Measurements from ENCODE around the gene IPO4.

DNA sequence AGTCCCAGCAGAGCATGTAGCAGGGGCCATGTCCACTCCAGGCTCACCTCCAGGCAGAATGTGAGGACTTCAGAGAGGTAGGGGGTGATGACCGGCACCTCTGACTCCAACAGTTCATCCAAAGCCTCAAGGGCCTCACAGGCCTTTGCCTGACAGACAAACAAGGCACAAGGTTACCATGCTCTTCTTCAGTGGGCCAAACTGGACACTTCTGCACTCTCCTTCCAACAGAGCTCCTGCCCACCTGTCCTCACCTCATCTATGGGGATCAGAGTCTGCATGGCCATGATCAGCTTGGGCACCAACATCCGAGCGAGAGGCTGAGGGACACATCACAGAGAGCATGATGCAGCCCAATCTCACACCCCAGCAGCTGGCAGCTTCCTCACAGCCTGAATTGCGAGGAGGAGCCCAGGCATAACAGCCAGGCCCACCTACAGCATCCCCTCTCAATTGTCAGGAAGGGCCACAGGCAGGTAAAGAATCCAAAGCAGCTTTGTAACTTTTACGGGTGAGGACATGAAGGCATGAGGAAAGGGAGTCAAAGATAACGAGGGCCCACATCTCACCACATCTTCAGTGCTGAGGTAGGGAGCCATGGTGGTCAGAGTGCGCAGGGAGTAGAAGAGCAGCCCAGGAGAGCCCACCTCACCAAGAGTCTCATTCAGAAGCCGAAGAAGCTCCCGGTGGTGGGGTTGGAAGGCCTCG is 1.6 kb downstream of the IPO4 start:
- TF ChIP-seq, protein P1, sequence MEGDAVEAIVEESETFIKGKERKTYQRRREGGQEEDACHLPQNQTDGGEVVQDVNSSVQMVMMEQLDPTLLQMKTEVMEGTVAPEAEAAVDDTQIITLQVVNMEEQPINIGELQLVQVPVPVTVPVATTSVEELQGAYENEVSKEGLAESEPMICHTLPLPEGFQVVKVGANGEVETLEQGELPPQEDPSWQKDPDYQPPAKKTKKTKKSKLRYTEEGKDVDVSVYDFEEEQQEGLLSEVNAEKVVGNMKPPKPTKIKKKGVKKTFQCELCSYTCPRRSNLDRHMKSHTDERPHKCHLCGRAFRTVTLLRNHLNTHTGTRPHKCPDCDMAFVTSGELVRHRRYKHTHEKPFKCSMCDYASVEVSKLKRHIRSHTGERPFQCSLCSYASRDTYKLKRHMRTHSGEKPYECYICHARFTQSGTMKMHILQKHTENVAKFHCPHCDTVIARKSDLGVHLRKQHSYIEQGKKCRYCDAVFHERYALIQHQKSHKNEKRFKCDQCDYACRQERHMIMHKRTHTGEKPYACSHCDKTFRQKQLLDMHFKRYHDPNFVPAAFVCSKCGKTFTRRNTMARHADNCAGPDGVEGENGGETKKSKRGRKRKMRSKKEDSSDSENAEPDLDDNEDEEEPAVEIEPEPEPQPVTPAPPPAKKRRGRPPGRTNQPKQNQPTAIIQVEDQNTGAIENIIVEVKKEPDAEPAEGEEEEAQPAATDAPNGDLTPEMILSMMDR (IDR thresholded peaks at IDR 0.05; ENCODE audit: low read depth, low read length, poor library complexity, severe bottlenecking): no peak
- TF ChIP-seq EZH2phosphoT487 (IDR thresholded peaks at IDR 0.05; ENCODE audit: borderline replicate concordance, low read length): no peak

Data from DOHH2 (cell line).